ENCODE data around the gene NOB1.

Gene NOB1

DNA sequence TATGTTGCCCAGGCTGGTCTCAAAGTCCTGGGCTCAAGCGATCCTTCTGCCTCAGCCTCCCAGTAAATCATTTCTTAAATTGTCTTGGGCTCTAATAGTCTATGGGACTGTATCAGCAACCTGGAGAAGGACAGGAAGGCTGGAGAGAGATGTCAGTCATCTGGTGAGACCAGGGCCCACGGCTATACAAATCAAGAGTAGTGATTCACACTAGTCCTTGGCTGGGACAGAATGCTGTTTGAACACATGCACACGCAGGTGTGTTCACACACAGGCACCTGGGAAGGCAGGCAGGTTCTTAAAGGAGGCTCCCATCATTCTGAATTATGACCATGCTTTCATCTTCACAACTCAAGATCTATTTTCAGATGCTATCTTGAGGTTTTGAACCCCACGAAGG, 42.4 kb downstream of the NOB1 start:
- no peaks in the 10 kb centered on the region for H3K36me3 ChIP-seq (ENCODE audit: control insufficient read depth, insufficient read depth, low read length)
- H3K9ac ChIP-seq (ENCODE audit: low read depth, low read length) = no peak overlapping the region
- no peaks in the 10 kb centered on the region for H3K27me3 ChIP-seq (ENCODE audit: control insufficient read depth, insufficient read depth, low read length)
- H3K4me1 ChIP-seq (ENCODE audit: control insufficient read depth, insufficient read depth, low read length) = no peaks in the 10 kb centered on the region
- H3K9me3 ChIP-seq (ENCODE audit: control insufficient read depth, insufficient read depth, low read length) = no peaks in the 10 kb centered on the region
- no peak overlapping the region for H3K4me3 ChIP-seq (ENCODE audit: low read depth, low read length)

DNA sequence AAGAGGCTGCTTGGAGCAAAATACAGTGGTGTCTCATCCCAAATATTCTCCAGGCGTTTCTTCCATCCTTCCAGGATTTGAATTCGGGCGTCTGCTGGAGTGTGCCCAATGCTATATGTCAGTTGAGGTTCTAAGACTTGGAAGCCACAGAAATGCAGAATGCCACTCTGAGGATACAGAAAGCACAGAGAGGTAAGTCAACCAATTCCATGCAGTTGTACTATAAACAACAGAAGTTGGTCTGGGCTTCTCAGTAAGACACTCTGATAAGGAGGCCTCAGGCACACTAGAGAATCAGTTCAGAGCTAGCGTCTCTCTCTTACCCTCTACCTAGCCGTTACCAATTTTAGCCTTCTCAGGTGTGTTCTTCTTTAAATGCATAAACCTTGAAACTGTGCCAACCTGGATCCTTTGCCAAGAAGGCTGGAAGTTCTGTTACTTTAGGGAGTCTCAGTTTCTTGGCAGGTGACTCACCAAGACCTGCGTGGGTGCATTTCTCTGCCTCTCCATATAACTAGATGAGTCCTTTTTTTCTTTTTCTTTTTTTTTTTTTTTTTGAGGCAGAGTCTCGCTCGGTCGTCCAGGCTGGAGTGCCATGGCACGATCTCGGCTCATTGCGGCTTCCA, 43.5 kb downstream of the NOB1 start:
- no peaks in the 10 kb centered on the region for H3K36me3 ChIP-seq (ENCODE audit: control insufficient read depth, insufficient read depth, low read length)
- H3K4me1 ChIP-seq (ENCODE audit: control insufficient read depth, insufficient read depth, low read length) = no peaks in the 10 kb centered on the region

DNA sequence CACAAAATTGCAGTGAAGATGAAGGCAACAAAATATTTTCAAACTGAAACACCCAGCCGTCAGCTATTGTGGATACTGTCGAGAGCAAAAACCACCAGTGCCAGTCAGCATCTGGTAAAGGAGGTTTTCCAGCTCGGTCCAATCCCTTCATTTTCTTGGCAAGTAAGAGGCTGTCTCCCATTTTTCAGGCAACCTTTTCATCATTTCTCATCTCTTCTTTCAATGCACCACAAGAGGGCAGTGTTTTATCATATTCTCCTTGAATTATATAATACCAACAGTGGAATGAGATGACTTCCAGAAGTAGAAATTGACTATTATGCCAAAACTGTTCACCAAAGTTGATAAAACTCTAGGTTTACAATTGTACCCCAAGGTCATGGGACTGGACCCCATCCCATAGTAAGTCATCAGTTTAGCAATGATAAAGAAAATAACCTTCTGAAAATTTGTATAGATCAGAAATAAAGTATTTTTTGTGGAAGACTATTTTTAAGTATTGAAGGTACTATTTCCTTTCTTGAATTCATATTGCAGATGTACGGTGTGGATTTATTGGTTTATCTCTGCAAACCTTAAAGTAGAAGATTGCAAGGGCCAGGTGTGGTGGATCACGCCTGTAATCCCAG, 45.2 kb downstream of the NOB1 start:
- Histone ChIP-seq H3K4me1 (ENCODE audit: control insufficient read depth, insufficient read depth, low read length) (no peaks in the 10 kb centered on the region), H3K4me3 (ENCODE audit: low read depth, low read length) (no peak overlapping the region), H3K36me3 (ENCODE audit: control insufficient read depth, insufficient read depth, low read length) (no peaks in the 10 kb centered on the region), H3K27me3 (ENCODE audit: control insufficient read depth, insufficient read depth, low read length) (no peaks in the 10 kb centered on the region), H3K9me3 (ENCODE audit: control insufficient read depth, insufficient read depth, low read length) (no peaks in the 10 kb centered on the region), H3K9ac (ENCODE audit: low read depth, low read length) (no peak overlapping the region)

More for the DNA sequence above, 43.5 kb downstream of the NOB1 start:
- Histone ChIP-seq H3K27me3 (ENCODE audit: control insufficient read depth, insufficient read depth, low read length) (no peaks in the 10 kb centered on the region), H3K4me3 (ENCODE audit: low read depth, low read length) (no peak overlapping the region), H3K9me3 (ENCODE audit: control insufficient read depth, insufficient read depth, low read length) (no peaks in the 10 kb centered on the region), H3K9ac (ENCODE audit: low read depth, low read length) (no peak overlapping the region)

DNA sequence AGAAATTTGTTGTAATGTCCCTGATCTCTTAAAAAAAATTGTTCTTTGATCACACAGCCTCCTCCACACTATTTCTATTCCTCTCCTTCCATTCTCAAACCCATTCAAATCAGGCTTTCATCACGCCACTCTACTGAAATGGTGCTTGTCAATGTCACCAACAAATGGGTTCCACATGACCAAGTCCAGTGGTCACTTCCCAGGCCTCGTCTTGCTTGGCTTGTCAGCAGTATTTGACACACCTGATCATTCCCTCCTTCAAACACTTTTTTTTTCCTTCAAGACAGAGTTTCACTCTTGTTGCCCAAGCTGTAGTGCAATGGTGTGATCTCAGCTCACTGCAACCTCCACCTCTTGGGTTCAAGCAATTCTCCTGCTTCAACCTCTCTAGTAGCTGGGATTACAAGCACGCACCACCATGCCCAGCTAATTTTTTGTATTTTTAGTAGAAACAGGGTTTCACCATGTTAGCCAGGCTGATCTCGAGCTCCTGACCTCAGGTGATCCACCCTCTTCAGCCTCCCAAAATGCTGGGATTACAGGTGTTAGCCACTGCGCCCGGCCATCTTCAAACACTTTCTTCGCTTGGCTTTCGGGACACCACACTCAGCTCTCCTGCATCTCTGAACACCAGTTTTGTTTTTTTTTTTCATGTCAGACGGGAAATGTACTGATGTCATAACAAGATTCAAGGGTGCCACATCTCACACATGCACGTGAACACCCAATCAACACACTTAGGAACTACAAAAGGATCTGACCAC, 46.6 kb downstream of the NOB1 start:
- Histone ChIP-seq H3K36me3 (ENCODE audit: control insufficient read depth, insufficient read depth, low read length) (no peaks in the 10 kb centered on the region), H3K4me3 (ENCODE audit: low read depth, low read length) (no peak overlapping the region), H3K9me3 (ENCODE audit: control insufficient read depth, insufficient read depth, low read length) (no peaks in the 10 kb centered on the region), H3K27me3 (ENCODE audit: control insufficient read depth, insufficient read depth, low read length) (no peaks in the 10 kb centered on the region), H3K9ac (ENCODE audit: low read depth, low read length) (no peak overlapping the region), H3K4me1 (ENCODE audit: control insufficient read depth, insufficient read depth, low read length) (no peaks in the 10 kb centered on the region)

DNA sequence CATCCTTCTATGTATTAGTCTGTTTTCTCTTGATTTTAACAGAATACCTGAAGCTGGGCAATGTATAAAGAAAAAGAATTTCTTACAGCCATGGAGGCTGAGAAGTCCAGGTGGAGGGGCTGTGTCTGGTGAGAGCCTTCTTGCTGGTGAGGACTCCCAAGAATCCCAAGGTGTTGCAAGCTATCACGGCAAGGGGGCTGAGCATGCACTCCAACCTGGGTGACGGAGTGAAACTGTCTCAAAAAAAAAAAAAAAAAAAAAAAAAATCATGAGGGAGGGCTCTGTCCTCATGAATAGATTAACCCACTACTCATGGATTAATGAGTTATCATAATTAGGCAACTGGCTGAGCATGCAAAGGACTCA, 47.8 kb downstream of the NOB1 start:
- no peaks in the 10 kb centered on the region for H3K9me3 ChIP-seq (ENCODE audit: control insufficient read depth, insufficient read depth, low read length)
- no peak overlapping the region for H3K9ac ChIP-seq (ENCODE audit: low read depth, low read length)
- no peaks in the 10 kb centered on the region for H3K36me3 ChIP-seq (ENCODE audit: control insufficient read depth, insufficient read depth, low read length)
- no peaks in the 10 kb centered on the region for H3K4me1 ChIP-seq (ENCODE audit: control insufficient read depth, insufficient read depth, low read length)
- H3K27me3 ChIP-seq (ENCODE audit: control insufficient read depth, insufficient read depth, low read length) = no peaks in the 10 kb centered on the region
- H3K4me3 ChIP-seq (ENCODE audit: low read depth, low read length) = no peak overlapping the region

DNA sequence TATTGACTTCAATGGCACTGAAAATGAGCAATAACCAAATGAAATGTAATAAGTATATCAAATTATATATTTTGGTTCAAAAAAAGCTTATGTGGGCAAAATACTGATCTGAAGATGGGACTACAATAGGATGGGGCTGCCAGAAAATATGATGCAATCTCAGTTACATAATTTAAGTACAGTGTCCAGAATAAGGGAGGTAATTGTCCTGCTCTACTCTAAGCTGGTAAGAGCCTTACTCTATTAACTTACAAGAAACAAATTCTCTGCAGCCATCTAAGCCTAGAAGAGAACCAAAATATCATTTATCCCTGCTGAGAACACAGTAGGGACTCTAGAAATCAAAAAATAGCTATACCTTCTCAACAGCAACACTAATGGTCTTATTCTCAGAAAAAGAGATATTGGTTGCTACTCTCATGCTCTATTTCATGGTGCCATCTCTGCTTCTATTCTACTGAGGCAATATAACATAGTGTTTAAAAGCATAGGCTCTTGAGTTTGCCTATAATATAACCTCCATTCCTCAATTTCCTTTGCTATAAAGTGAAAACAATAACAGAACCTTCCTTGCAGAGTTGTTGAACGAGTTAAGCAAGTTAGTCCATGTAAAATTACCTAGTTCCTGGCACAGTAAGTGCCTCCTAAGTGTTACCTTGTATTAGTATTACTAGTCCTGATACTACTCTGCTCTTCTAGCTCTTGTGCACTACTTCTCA, 48.3 kb downstream of the NOB1 start:
- Histone ChIP-seq H3K27me3 (ENCODE audit: control insufficient read depth, insufficient read depth, low read length) (no peaks in the 10 kb centered on the region), H3K4me1 (ENCODE audit: control insufficient read depth, insufficient read depth, low read length) (no peaks in the 10 kb centered on the region), H3K9me3 (ENCODE audit: control insufficient read depth, insufficient read depth, low read length) (no peaks in the 10 kb centered on the region), H3K36me3 (ENCODE audit: control insufficient read depth, insufficient read depth, low read length) (no peaks in the 10 kb centered on the region), H3K9ac (ENCODE audit: low read depth, low read length) (no peak overlapping the region), H3K4me3 (ENCODE audit: low read depth, low read length) (no peak overlapping the region)

DNA sequence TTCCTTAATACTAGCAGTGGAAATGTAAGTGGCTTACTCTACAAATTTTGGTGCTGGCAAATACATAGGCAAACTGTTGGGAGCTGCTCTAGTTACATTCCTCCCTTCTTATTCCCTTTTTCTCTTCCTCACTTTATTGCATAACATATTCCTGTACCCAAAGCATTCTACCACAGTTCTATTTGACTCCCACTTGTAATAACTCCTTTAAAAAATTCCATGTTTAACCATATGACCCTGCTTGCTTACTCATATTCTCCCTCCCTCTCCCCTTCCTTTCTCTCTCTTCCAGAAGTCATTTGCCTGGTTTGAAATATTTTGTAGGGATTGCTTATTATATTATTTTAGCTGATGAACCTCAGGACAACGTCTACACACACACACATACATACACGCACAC, 51.1 kb downstream of the NOB1 start:
- H3K9ac ChIP-seq (ENCODE audit: low read depth, low read length) = no peak overlapping the region
- H3K27me3 ChIP-seq (ENCODE audit: control insufficient read depth, insufficient read depth, low read length) = no peaks in the 10 kb centered on the region
- H3K9me3 ChIP-seq (ENCODE audit: control insufficient read depth, insufficient read depth, low read length) = no peaks in the 10 kb centered on the region
- no peak overlapping the region for H3K4me3 ChIP-seq (ENCODE audit: low read depth, low read length)
- no peaks in the 10 kb centered on the region for H3K4me1 ChIP-seq (ENCODE audit: control insufficient read depth, insufficient read depth, low read length)
- H3K36me3 ChIP-seq (ENCODE audit: control insufficient read depth, insufficient read depth, low read length) = no peaks in the 10 kb centered on the region

DNA sequence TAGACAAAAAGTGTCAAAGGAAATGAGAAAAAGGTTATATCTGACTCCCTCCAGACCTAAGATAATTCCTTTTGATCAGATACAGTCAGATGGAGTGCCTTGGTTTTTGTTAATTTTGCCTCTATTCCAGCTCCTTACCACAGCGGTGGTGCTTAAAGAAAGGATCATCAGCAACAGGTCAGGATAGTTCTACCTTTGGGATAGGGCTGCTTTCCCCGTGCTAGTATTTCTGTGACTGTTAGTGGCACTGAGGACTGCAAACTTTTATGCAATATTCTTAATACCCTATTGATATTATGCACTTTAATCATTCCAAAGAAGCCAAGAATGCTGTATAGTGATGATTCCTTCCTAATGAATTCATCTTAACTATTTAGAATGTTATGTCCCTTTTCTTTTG, 52.9 kb downstream of the NOB1 start:
- Histone ChIP-seq H3K4me3 (ENCODE audit: low read depth, low read length) (no peak overlapping the region), H3K27me3 (ENCODE audit: control insufficient read depth, insufficient read depth, low read length) (no peaks in the 10 kb centered on the region), H3K4me1 (ENCODE audit: control insufficient read depth, insufficient read depth, low read length) (no peaks in the 10 kb centered on the region), H3K9ac (ENCODE audit: low read depth, low read length) (no peak overlapping the region), H3K9me3 (ENCODE audit: control insufficient read depth, insufficient read depth, low read length) (no peaks in the 10 kb centered on the region), H3K36me3 (ENCODE audit: control insufficient read depth, insufficient read depth, low read length) (no peaks in the 10 kb centered on the region)

DNA sequence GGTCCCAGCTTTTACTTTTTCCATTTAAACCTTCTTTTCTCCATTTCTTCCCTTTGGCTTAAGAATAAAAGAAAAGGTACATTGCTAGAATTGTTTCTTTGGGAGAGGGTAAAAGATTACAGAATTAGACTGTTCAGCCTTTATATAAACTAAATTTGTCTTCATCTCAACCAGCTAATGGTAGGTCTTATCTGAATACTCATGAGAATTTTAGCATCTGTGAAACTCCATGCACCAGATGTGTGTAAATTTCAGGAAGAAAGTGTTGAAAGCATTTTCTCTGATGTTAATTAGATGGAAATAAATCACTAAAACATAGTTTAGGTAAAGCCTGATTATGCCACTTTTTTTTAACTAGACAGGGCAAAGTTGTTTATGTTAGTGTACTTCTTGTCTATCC, 53.3 kb downstream of the NOB1 start:
- H3K9me3 ChIP-seq (ENCODE audit: control insufficient read depth, insufficient read depth, low read length) = no peaks in the 10 kb centered on the region
- H3K4me3 ChIP-seq (ENCODE audit: low read depth, low read length) = no peak overlapping the region
- no peaks in the 10 kb centered on the region for H3K36me3 ChIP-seq (ENCODE audit: control insufficient read depth, insufficient read depth, low read length)
- H3K4me1 ChIP-seq (ENCODE audit: control insufficient read depth, insufficient read depth, low read length) = no peaks in the 10 kb centered on the region
- H3K27me3 ChIP-seq (ENCODE audit: control insufficient read depth, insufficient read depth, low read length) = no peaks in the 10 kb centered on the region
- no peak overlapping the region for H3K9ac ChIP-seq (ENCODE audit: low read depth, low read length)

DNA sequence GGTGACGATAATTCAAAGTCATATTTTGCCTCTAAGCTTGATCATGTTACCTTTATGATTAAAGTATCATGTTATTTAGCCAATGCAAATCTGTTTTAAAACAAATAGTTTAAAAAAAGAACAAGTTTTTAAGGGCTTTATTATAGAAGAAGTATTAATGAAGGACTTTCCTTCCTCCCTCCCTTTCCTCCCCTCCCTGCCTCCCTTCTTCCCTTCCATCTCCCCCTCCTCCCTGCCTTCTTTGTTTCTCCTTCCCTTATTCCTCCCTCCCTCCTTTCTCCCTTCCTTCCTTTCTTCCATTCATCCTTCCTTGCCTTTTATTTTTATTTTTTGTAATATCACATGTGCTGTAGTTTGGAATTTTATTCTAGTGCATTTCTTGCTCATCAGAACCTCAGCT, 54.8 kb downstream of the NOB1 start:
- Histone ChIP-seq H3K9me3 (ENCODE audit: control insufficient read depth, insufficient read depth, low read length) (no peaks in the 10 kb centered on the region), H3K4me1 (ENCODE audit: control insufficient read depth, insufficient read depth, low read length) (no peaks in the 10 kb centered on the region), H3K9ac (ENCODE audit: low read depth, low read length) (no peak overlapping the region), H3K36me3 (ENCODE audit: control insufficient read depth, insufficient read depth, low read length) (no peaks in the 10 kb centered on the region), H3K27me3 (ENCODE audit: control insufficient read depth, insufficient read depth, low read length) (no peaks in the 10 kb centered on the region), H3K4me3 (ENCODE audit: low read depth, low read length) (no peak overlapping the region)

DNA sequence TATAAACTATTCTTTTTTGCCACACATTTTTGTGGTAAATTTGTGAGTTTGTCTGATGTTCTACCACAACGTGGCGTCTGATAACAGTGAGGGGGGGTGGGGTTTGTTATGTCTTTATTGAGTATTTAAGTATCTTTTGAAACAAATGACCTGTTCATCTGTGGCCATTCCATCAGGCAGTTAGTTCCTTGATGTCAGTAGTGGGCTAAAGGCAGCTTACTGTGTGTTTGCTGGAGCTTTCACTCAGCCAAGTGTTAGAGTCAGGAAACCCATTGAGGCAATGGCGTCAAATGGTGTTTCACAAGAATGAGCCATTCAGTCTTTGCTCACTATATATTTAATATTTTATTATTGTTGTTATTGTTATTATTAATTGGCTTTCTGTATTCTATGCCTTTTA, 56.3 kb downstream of the NOB1 start:
- no peak overlapping the region for H3K9ac ChIP-seq (ENCODE audit: low read depth, low read length)
- H3K27me3 ChIP-seq (ENCODE audit: control insufficient read depth, insufficient read depth, low read length) = no peaks in the 10 kb centered on the region
- H3K36me3 ChIP-seq (ENCODE audit: control insufficient read depth, insufficient read depth, low read length) = peaks cover 6% of the 10 kb centered on the region
- H3K4me1 ChIP-seq (ENCODE audit: control insufficient read depth, insufficient read depth, low read length) = no peaks in the 10 kb centered on the region
- no peak overlapping the region for H3K4me3 ChIP-seq (ENCODE audit: low read depth, low read length)
- H3K9me3 ChIP-seq (ENCODE audit: control insufficient read depth, insufficient read depth, low read length) = no peaks in the 10 kb centered on the region

Measured in iPS-15b (cell line).